GM18861 (cell line): ENCODE results near the gene IRF2.
"Not testable (repeated sequence)": the region's sequence is repeated elsewhere in the genome, so short reads cannot be mapped to it uniquely, and the experiment has no call there.

Experiments used
- ATAC-seq: cut with Tn5 transposase; IDR thresholded peaks from one replicate; pipeline ENCODE4 v1.9.1; 2021; ENCODE audit not compliant: unreplicated experiment

Gene IRF2

DNA sequence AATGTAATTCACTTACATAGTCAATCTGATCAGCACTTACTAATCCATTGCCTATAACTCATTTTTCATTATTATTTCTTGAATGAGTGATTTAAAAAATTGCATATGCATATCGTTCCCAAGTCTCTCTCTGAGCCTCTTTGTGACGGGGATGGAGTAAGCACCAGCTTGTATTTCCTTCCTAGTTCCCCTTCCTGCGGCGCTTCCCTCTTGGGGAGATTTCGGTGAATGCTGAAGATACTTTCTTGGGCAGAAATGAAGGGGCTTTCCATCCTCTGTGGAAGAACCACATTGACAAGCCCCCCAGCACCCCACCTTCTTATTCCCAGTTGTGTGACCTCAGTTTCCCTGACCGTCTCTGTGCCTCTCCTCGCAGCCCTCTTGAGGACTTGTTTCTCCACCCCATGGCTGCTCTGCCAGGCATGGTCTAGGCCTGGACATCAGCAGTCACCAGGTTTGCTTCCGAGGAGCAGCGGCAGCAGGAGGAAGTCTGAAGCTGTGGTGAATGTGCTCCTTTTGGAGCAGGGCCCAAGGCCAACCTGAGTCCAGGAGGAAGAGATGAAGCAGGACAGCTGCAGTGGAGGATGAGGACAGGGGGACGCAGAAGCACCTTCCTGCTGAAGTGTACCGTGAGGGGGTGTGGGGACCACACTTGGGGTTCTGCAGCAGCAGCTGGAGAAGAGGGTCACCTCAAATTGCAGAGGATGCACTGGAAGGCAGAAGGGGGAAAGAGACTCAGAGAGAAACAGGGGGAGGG, 124.9 kb downstream of the IRF2 start:
- ATAC-seq, result no peak

DNA sequence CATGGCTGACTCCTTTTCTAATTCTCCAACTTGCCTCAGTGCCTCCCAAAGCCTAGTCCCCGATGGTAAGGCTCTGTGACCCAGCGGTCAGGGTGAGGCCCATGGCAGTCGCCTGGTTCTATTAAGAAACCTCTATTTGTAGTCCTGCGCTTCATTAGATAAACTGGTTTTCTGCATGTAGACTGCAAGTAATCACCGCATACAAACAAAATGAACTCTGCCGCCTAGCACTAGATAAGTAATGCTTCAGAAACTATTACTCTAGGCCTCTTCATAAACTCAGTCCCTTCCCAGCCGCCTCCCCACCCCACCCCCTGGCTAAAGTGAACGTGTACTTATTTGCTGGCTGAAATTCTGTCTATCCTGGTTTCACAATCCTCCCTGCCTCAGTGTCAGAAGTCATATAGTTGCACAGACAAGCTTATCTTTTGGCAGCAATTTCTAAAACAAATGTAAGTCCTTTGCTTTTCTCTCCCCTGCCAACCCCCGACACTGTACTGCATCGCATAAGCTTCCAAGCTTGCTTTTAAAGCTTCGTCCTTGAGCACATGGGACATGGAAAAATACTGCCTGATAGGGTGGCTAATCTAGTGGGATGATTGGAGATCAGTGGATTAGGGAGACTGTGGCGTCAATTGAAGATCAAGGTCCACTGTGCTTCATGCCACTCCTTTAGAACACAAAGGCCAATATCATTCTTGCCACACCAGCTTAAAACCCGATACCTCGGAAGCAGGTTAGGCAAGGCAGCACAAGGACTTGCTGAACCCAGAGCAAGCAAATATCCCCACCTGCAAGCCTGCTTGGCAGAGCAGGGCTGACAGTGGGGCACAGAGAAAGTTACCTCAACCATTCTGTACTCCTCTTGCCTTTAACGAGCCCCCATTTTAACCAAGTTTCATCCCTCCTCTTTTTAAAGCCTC, 125.8 kb downstream of the IRF2 start:
- ATAC-seq, result no peak

DNA sequence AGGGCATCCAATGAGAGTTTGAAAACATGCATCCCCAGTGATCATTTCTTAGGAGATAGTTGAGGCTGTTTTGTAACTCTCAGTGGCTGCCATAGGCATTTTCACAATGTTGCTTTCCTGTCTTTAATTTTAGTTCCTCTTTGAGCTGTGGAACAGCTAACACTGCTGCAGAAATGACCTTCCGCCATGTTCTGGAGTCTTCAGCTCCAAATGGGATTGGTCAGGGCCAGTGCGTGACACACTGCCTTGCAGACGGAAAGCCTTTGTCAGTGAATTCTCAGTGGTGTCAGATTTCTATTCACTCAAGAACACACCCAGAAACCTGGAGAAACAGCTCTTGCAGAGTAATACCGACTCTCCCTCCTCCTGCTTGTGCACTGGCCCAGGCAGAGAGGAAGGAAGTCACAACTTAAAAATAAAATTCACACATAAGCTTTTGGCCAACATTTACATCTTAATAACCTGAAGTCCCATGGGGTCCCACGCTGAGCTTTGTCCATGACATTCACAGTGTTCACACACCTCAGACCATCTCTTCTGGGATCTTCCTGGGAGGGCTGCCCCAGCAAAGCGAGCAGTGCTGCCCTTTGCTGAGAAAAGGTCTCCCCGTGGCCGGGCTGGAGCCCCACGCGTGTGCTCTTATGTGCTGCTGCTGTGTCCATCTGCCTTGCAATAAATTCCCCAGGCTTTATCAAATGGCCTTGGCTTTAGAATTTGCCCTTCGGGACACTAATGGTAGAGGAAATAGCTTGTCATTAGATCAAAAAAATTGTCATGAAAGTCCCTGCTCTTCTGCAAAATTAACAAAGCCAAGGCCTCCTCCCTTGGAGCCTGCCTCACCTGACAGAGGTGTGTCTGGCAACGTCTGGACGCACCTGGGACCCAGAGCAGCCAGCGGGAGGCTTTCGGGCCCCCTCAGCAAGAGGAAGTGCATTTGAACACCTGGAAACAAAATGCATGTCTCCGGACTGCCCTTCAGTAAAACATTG, 126.8 kb downstream of the IRF2 start:
- peak; percentile 80 for ATAC-seq

- ATAC-seq, result no peak
Observed at GRCh38 chr4:184346682-184347081, 127.7 kb downstream of the IRF2 start.

GRCh38 chr4:184346273-184346672, 128.1 kb downstream of the IRF2 start:
- ATAC-seq, result not testable (repeated sequence)

GRCh38 chr4:184345573-184345922, 128.8 kb downstream of the IRF2 start:
- ATAC-seq, result no peak

DNA sequence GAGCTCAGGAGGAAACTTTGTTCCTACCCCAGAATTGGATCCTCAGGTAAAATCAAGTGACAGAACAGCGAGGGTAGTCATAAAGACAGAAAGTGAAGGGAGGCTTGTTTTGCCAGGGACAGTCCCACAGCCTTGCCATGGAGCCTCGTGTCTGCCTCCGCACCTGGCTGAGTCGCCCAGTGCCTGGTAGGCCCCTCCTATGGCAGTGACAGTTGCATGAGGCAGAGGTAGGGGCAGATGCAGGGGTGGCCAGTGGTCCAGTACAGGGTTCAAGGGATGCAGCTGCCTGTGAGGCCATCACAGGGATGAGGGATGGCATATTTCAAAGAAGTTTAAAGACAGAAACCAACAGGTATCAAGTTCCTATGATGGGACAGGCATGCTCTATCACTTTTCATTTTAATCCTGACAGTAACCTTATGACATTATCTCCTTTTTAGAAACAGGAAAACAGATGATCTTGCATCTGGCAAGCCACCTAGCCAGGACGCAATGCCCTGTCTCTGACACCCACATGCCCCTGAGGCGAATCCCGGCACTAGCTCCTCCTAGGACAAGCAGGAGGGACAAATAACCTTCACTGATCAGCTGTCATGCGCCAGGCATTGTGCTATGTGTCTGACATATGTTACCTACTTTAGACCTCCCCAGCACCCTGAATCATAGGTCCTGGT, 129.3 kb downstream of the IRF2 start:
- no peak for ATAC-seq

DNA sequence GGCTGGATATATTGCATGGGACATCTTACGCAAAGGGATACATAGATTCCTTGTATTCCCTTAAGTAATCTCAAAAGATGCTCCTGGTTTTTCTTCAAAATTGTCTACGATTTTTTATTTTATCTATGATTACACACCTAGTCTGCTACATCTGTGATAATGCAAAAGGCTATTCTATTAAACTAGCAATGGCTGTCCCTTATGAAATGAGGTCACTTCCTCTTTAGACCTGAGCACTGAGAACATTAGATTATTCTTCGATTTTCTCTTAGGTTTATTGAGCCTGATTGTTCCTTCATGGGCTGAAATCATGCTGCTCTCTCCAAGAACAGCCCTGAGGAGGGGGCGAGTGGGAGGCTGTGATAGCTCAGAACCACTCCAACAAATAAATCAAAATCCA, 129.9 kb downstream of the IRF2 start:
- ATAC-seq, result no peak

DNA sequence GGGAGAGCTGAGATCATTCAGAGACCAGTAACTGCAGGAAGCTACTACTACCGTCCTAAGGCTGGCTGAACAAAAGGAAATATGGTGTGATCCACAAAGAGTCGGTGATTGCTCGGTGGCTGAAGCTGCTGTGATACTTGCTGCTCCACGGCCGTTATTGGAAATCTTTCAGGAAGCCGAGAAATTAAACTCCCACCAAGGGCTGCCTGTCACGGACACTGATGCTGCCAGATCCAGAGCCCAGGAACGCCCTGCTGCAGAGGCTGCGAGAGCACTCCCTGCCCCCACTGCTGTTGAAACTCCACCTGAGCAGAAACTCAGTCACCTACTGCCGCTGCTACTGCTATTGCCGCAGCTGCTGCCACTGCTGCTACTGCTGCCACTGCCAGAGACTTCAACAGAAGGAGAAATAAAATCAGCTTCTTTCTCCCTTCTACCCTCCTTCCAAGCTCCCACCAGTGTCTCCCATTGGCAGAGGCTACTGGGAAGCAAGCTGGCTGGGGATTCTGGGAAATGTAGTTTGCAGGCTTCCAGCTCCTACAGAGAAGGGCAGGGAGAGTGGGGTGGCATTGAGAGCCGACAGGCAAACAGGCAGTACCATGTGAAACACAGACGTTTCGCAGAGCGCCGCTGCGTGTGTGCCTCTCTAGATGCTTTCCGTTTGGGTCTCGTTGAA, 130.7 kb downstream of the IRF2 start:
- ATAC-seq, result peak; percentile 23

DNA sequence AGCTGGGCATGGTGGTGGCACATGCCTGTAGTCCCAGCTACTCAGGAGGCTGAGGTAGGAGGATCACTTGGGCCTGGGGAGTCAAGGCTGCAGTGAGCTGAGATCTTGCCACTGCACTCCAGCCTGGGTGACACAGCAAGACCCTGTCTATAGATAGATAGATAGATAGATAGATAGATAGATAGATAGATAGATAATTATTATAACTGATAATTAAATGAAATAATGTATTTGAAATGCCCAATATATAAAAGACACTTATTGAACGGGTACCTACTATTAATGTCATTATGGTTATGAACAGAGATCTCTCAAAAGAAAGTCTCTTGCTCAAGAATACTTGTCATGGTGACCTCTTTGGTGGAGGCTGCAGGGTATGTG, 131.5 kb downstream of the IRF2 start:
- not testable (repeated sequence) for ATAC-seq

- ATAC-seq, result no peak
Observed at GRCh38 chr4:184342167-184342856, 132.0 kb downstream of the IRF2 start.

- ATAC-seq, result not testable (repeated sequence)
Observed at GRCh38 chr4:184339398-184340193, 134.8 kb downstream of the IRF2 start.

DNA sequence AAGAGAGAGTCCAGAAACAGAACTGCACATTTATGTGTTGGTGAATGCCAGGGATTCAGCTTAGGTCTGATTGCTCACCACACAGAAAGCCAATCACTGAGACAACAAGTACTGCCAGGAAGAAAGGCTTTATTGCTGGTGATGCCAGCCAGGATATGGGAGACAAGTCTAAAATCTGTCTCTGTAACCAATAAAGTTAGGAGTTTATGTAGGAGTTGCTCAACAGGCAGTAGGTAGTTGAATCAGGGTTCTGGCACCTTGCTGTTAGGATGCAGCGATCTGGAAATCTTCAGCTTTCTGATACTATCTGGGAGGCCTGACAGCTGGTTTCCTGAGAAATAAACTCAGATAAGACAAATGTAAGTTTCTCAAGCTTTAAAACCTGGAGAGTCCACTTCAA, 136.4 kb downstream of the IRF2 start:
- no peak for ATAC-seq
